Left cardiac atrium (tissue), 4 donors: ENCODE data around the gene NRBP1. TPM values are rescaled to one million over a fixed set of nuclear protein-coding genes. Genes with fewer than 3 reads are reported as not detected.
"Not testable (repeated sequence)": the region's sequence is repeated elsewhere in the genome, so short reads cannot be mapped to it uniquely, and the experiment has no call there.

ENCODE experiments used
- ATAC-seq, 2 donors: fragments of 200-7000 bp; cut with Tn5 transposase; one replicate each; pipeline ENCODE4 v1.9.1; 2020; ENCODE audit warnings: mild to moderate bottlenecking in 2 of 2, moderate library complexity in 2 of 2
- DNase-seq: peaks from one replicate; pipeline ENCODE4 v3.0.0-alpha.2; 2020
- intact Hi-C, 2 donors: fragments of 100-400 bp; cut with DNase I; formaldehyde crosslinking; loops; one replicate each; pipeline versions ENCODE4 v1.14.1 to v1.15.1; 2022 to 2023
- total RNA-seq, 2 donors: library from RNA; stranded (reverse); fragmentation: NEBNext Ultra II Directional; extraction: Animal tissue kit (Norgen Biotek cat#: 25700); gene quantifications; one replicate each; pipeline ENCODE4 v1.2.1, GENCODE V29; 2021
- donor health status: DM: no; HTN: yes; CAD: no.
- donor health status: DM: no; HTN: yes; CAD: no; lungs with severe emphysema.
- donor health status: DM: yes; HTN: yes; CAD: no.
- donor health status: Dilated cardiomyopathy.

NRBP1 gene
- total RNA-seq, 2 donors from 2014 or later: 50.5 to 58.7 TPM

- intact Hi-C loops: no loop called here
- ATAC-seq (no peak), DNase-seq (no peak)
Measured at GRCh38 chr2:27416151-27416550, 12.3 kb upstream of the NRBP1 start.

- intact Hi-C loops: no loop called here
- DNase-seq: no peak
- ATAC-seq: no peak
Measured at GRCh38 chr2:27420996-27421395, 7.4 kb upstream of the NRBP1 start.

GRCh38 chr2:27421660-27422250 lies 6.7 kb upstream of the NRBP1 start:
- no peak for DNase-seq
- intact Hi-C loops: no loop called here
- no peak for ATAC-seq

- intact Hi-C loops: no loop called here
- no peak for ATAC-seq
Measured at GRCh38 chr2:27422958-27423357, 5.5 kb upstream of the NRBP1 start.

GRCh38 chr2:27425039-27425438 lies 3.4 kb upstream of the NRBP1 start:
- ATAC-seq, DNase-seq, intact Hi-C loops: not testable (repeated sequence)

More at GRCh38 chr2:27422958-27423357, 5.5 kb upstream of the NRBP1 start:
- DNase-seq: no peak

- ATAC-seq (no peak), DNase-seq (no peak)
- intact Hi-C loops: no loop called here
Measured at GRCh38 chr2:27427863-27428212, 593 bp upstream of the NRBP1 start.

- intact Hi-C loops: no loop called here
Measured at GRCh38 chr2:27428978-27429541, 629 bp downstream of the NRBP1 start.

GRCh38 chr2:27431395-27431794 lies 3.0 kb downstream of the NRBP1 start:
- ATAC-seq (no peak), DNase-seq (no peak)
- intact Hi-C loops: no loop called here

More at GRCh38 chr2:27428978-27429541, 629 bp downstream of the NRBP1 start:
- DNase-seq: peak; percentile 90
- peak; percentile 93 to 94 for ATAC-seq

GRCh38 chr2:27435628-27436027 lies 7.2 kb downstream of the NRBP1 start:
- intact Hi-C loops: no loop called here
- DNase-seq (no peak), ATAC-seq (peak in 1 of 2 donors; percentile 73)

- intact Hi-C loops: no loop called here
- no peak for DNase-seq
- ATAC-seq: peak in 1 of 2 donors; percentile 5
Measured at GRCh38 chr2:27441226-27441926, 12.9 kb downstream of the NRBP1 start.

- ATAC-seq (peak; percentile 74 to 83), DNase-seq (no peak)
- intact Hi-C loops: no loop called here
Measured at GRCh38 chr2:27441958-27442919, 13.8 kb downstream of the NRBP1 start, which contains the start of gene KRTCAP3. Gene KRTCAP3, plus strand, starts transcription at chr2:27442381. Its CDS starts 32 bp downstream, at chr2:27442413.

- intact Hi-C loops: no loop called here
- DNase-seq: no peak
- ATAC-seq: peak; percentile 9 to 10
Measured at GRCh38 chr2:27442920-27443282, 14.5 kb downstream of the NRBP1 start.

GRCh38 chr2:27445155-27445554 lies 16.7 kb downstream of the NRBP1 start:
- intact Hi-C loops: no loop called here
- DNase-seq (no peak), ATAC-seq (no peak)

- DNase-seq (no peak), ATAC-seq (no peak)
- intact Hi-C loops: no loop called here
Measured at GRCh38 chr2:27445615-27446014, 17.2 kb downstream of the NRBP1 start.

GRCh38 chr2:27446057-27446456 lies 17.6 kb downstream of the NRBP1 start:
- ATAC-seq: no peak
- no peak for DNase-seq
- intact Hi-C loops: no loop called here

GRCh38 chr2:27448381-27448780 lies 19.9 kb downstream of the NRBP1 start:
- DNase-seq: no peak
- intact Hi-C loops: no loop called here
- no peak for ATAC-seq

- ATAC-seq: no peak
- intact Hi-C loops: no loop called here
- no peak for DNase-seq
Measured at GRCh38 chr2:27451095-27451494, 22.7 kb downstream of the NRBP1 start.

GRCh38 chr2:27453968-27454367 lies 25.5 kb downstream of the NRBP1 start:
- DNase-seq (no peak), ATAC-seq (no peak)
- intact Hi-C loops: no loop called here

GRCh38 chr2:27461118-27461517 lies 32.7 kb downstream of the NRBP1 start:
- DNase-seq (no peak), ATAC-seq (no peak)
- intact Hi-C loops: no loop called here

GRCh38 chr2:27464443-27464842 lies 36.0 kb downstream of the NRBP1 start:
- ATAC-seq (no peak), DNase-seq (no peak)
- intact Hi-C loops: no loop called here
